ENCODE results near the gene GLIPR1.
"Not testable (repeated sequence)": the region's sequence is repeated elsewhere in the genome, so short reads cannot be mapped to it uniquely, and the experiment has no call there.

GLIPR1 gene

GRCh38 chr12:75476071-75476470, 4.5 kb upstream of the GLIPR1 start:
- no peak for DNase-seq

- no peak for DNase-seq
Observed at GRCh38 chr12:75477137-75477536, 3.4 kb upstream of the GLIPR1 start.

- DNase-seq = no peak
Observed at GRCh38 chr12:75478116-75478794, 2.3 kb upstream of the GLIPR1 start.

GRCh38 chr12:75479963-75480461, 543 bp upstream of the GLIPR1 start:
- no peak for DNase-seq

GRCh38 chr12:75481013-75481705, 604 bp downstream of the GLIPR1 start:
- DNase-seq = no peak

- DNase-seq = no peak
Observed at GRCh38 chr12:75481774-75482173, 1.2 kb downstream of the GLIPR1 start.

GRCh38 chr12:75482646-75483045, 2.1 kb downstream of the GLIPR1 start:
- no peak for DNase-seq

- no peak for DNase-seq
Observed at GRCh38 chr12:75483431-75483830, 2.9 kb downstream of the GLIPR1 start.

GRCh38 chr12:75484450-75484849, 3.9 kb downstream of the GLIPR1 start:
- DNase-seq = not testable (repeated sequence)

GRCh38 chr12:75487308-75487707, 6.8 kb downstream of the GLIPR1 start:
- DNase-seq = no peak

GRCh38 chr12:75488553-75488952, 8.0 kb downstream of the GLIPR1 start:
- no peak for DNase-seq

- DNase-seq = no peak
Observed at GRCh38 chr12:75489187-75489586, 8.6 kb downstream of the GLIPR1 start.

GRCh38 chr12:75489613-75490210, 9.2 kb downstream of the GLIPR1 start:
- no peak for DNase-seq

GRCh38 chr12:75491169-75491568, 10.6 kb downstream of the GLIPR1 start:
- DNase-seq = no peak

- no peak for DNase-seq
Observed at GRCh38 chr12:75503459-75503858, 22.9 kb downstream of the GLIPR1 start.

- DNase-seq = no peak
Observed at GRCh38 chr12:75503866-75504265, 23.3 kb downstream of the GLIPR1 start.

- DNase-seq = no peak
Observed at GRCh38 chr12:75505706-75506312, 25.3 kb downstream of the GLIPR1 start.

GRCh38 chr12:75507086-75507485, 26.5 kb downstream of the GLIPR1 start:
- no peak for DNase-seq

GRCh38 chr12:75508159-75508558, 27.6 kb downstream of the GLIPR1 start:
- DNase-seq = no peak

- no peak for DNase-seq
Observed at GRCh38 chr12:75509621-75510020, 29.1 kb downstream of the GLIPR1 start.

- DNase-seq = peak; percentile 75
Observed at GRCh38 chr12:75511116-75512048, 30.8 kb downstream of the GLIPR1 start, which contains the start of gene KRR1. Gene KRR1, minus strand, starts transcription at chr12:75511609. Its CDS starts 12 bp downstream, at chr12:75511597.

- not testable (repeated sequence) for DNase-seq
Observed at GRCh38 chr12:75521224-75521623, 40.7 kb downstream of the GLIPR1 start.
